PC-9 (cell line): Measurements from ENCODE around the gene PRXL2A. TPM values are rescaled to one million over a fixed set of nuclear protein-coding genes. Genes with fewer than 3 reads are reported as not detected.
A peak's percentile ranks its signal among the peaks of the same experiment; 100 is the strongest.

Experiments used
- BruUV-seq: library from RNA; stranded (reverse); fragments of 400-500 nt; replicated peaks from 2 replicates; lab custom pipeline; 2021; lab: Mats Ljungman, UMichigan
- CTCF ChIA-PET: fragments of 300-600 bp; sonication (Branson Sonifier 250); formaldehyde crosslinking; loops from one replicate; lab custom pipeline; 2022; ENCODE audit warnings: antibody characterized with exemption; lab: Charles Lee
- POLR2A ChIA-PET: fragments of 300-600 bp; sonication (Branson Sonifier 250); formaldehyde crosslinking; loops from one replicate; lab custom pipeline; 2022; ENCODE audit warnings: antibody characterized with exemption; ENCODE audit not compliant: unreplicated experiment; lab: Charles Lee
- DNase-seq, 2 experiments: peaks; one replicate each; pipeline versions ENCODE4 v3.0.0 to v3.0.0-alpha.2; 2015 to 2022; ENCODE audit warnings: mixed read lengths in 1 of 2
- H2AFZ ChIP-seq: fragments of 200-600 bp; sonication (generic); 2 replicates; pipeline ENCODE4 v1.8.1; 2017; ENCODE audit warnings: antibody characterized with exemption
- H3F3A ChIP-seq: fragments of 200-600 bp; sonication (generic); 2 replicates; pipeline ENCODE4 v1.8.1; 2017; ENCODE audit warnings: antibody characterized with exemption, mild to moderate bottlenecking, low read depth; ENCODE audit not compliant: insufficient read depth
- H3K27ac ChIP-seq: fragments of 200-600 bp; sonication (generic); 2 replicates; pipeline ENCODE4 v1.6.1; 2016; ENCODE audit warnings: mixed run types
- H3K27me3 ChIP-seq: fragments of 200-600 bp; sonication (generic); 2 replicates; pipeline ENCODE4 v1.6.1; 2016; ENCODE audit warnings: low read depth, mixed run types; ENCODE audit not compliant: insufficient read depth
- H3K36me3 ChIP-seq: fragments of 200-600 bp; sonication (generic); 2 replicates; pipeline ENCODE4 v1.6.1; 2016; ENCODE audit warnings: low read depth, mixed run types
- H3K4me1 ChIP-seq: fragments of 200-600 bp; sonication (generic); replicated peaks from 2 replicates; pipeline ENCODE4 v1.6.1; 2016; ENCODE audit warnings: mixed run types; ENCODE audit not compliant: insufficient read depth
- H3K4me2 ChIP-seq: fragments of 200-600 bp; sonication (generic); 2 replicates; pipeline ENCODE4 v1.6.1; 2017; ENCODE audit warnings: mixed run types
- H3K4me3 ChIP-seq: fragments of 200-600 bp; sonication (generic); 2 replicates; pipeline ENCODE4 v1.6.1; 2016; ENCODE audit warnings: mixed run types
- H3K79me2 ChIP-seq: fragments of 200-600 bp; sonication (generic); 2 replicates; pipeline ENCODE4 v1.6.1; 2017; ENCODE audit warnings: low read depth, mixed run types
- H3K9me2 ChIP-seq: fragments of 200-600 bp; sonication (generic); 2 replicates; pipeline ENCODE4 v1.8.1; 2017; ENCODE audit warnings: mild to moderate bottlenecking; ENCODE audit not compliant: insufficient read depth
- H3K9me3 ChIP-seq: fragments of 200-600 bp; sonication (generic); 2 replicates; pipeline ENCODE4 v1.8.1; 2016; ENCODE audit warnings: low read depth; ENCODE audit not compliant: insufficient read depth
- H4K20me1 ChIP-seq: fragments of 200-600 bp; sonication (generic); 2 replicates; pipeline ENCODE4 v1.8.1; 2017; ENCODE audit not compliant: insufficient read depth
- CTCF ChIP-seq: fragments of 200-600 bp; sonication (generic); conservative IDR thresholded peaks from 2 replicates; pipeline ENCODE4 v1.6.1; 2017; ENCODE audit warnings: mixed run types, antibody characterized with exemption, mild to moderate bottlenecking, moderate library complexity
- EZH2 ChIP-seq: fragments of 200-600 bp; sonication (generic); IDR thresholded peaks from 2 replicates; pipeline ENCODE4 v1.8.0; 2017; ENCODE audit warnings: antibody characterized with exemption, low read depth
- intact Hi-C: fragments of 100-400 bp; cut with micrococcal nuclease; formaldehyde crosslinking; loops from one replicate; pipeline ENCODE4 v1.10.0; 2022; ENCODE audit not compliant: unreplicated experiment
- total RNA-seq: library from RNA; stranded (reverse); gene quantifications from 2 replicates; pipeline ENCODE4 v1.2.3, GENCODE V29; 2021

The PRXL2A gene
- total RNA-seq, 1 experiment from 2014 or later = 88.7 TPM

GRCh38 chr10:80444646-80445319, 36.4 kb downstream of the PRXL2A start:
- H3K27ac ChIP-seq = no peak overlapping the region
- no peak overlapping the region for H3K4me3 ChIP-seq
- H3K9me2 ChIP-seq = no peaks in the 10 kb centered on the region
- no peaks in the 10 kb centered on the region for H3K27me3 ChIP-seq
- H3F3A ChIP-seq = peaks cover 15% of the 10 kb centered on the region; the same call in 1 of the 2 replicates
- CTCF ChIA-PET = interaction anchor here (0.6 to 4.5 kb wide), 10 partner anchors 8 to 92 kb away, joined by 3 to 46 read pairs (median 4); no protein-coding TSS in a partner anchor
- no peaks in the 10 kb centered on the region for H3K79me2 ChIP-seq
- BruUV-seq = no TSS peak
- peak; percentile 48 to 60 for DNase-seq
- TF ChIP-seq EZH2 (no peak), CTCF (peak; percentile 73)
- POLR2A ChIA-PET = interaction anchor here (0.6 to 1.0 kb wide), 3 partner anchors 16 to 61 kb away, joined by 3 to 5 read pairs (median 4); no protein-coding TSS in a partner anchor
- intact Hi-C loops = loop anchor here (1.0 to 5.0 kb wide), 7 partner anchors 61 to 253 kb away; no protein-coding TSS in a partner anchor
- no peaks in the 10 kb centered on the region for H3K36me3 ChIP-seq
- no peaks in the 10 kb centered on the region for H4K20me1 ChIP-seq
- H2AFZ ChIP-seq = no peak overlapping the region
- no peaks in the 10 kb centered on the region for H3K9me3 ChIP-seq
- peak overlapping the region; percentile 10; the same call in 1 of the 2 replicates for H3K4me2 ChIP-seq
- H3K4me1 ChIP-seq = peaks cover 23% of the 10 kb centered on the region

- no peak overlapping the region for H3K4me2 ChIP-seq
- H3K27me3 ChIP-seq = no peaks in the 10 kb centered on the region
- H3F3A ChIP-seq = peaks cover 25% of the 10 kb centered on the region; the same call in 1 of the 2 replicates
- TF ChIP-seq EZH2 (no peak), CTCF (no peak)
- no peak overlapping the region for H3K27ac ChIP-seq
- no peak overlapping the region for H2AFZ ChIP-seq
- H3K9me2 ChIP-seq = no peaks in the 10 kb centered on the region
- H4K20me1 ChIP-seq = no peaks in the 10 kb centered on the region
- no TSS peak for BruUV-seq
- peaks cover 26% of the 10 kb centered on the region for H3K4me1 ChIP-seq
- peaks cover 11% of the 10 kb centered on the region; the same call in 1 of the 2 replicates for H3K79me2 ChIP-seq
- CTCF ChIA-PET = no interaction called here
- DNase-seq = no peak
- H3K36me3 ChIP-seq = no peaks in the 10 kb centered on the region
- POLR2A ChIA-PET = no interaction called here
- intact Hi-C loops = no loop called here
- no peak overlapping the region for H3K4me3 ChIP-seq
- 0 out of 2 replicates have a peak, but pooled peaks cover 3% of the 10 kb centered on the region for H3K9me3 ChIP-seq
These were observed 39.3 kb downstream of the PRXL2A start for GRCh38 chr10:80447436-80448190.

GRCh38 chr10:80448209-80448942, 40.0 kb downstream of the PRXL2A start:
- Histone ChIP-seq H3K9me2 (no peaks in the 10 kb centered on the region), H4K20me1 (no peaks in the 10 kb centered on the region), H3F3A (peaks cover 29% of the 10 kb centered on the region; the same call in 1 of the 2 replicates), H3K27ac (no peak overlapping the region), H3K9me3 (0 out of 2 replicates have a peak, but pooled peaks cover 3% of the 10 kb centered on the region), H3K79me2 (peaks cover 17% of the 10 kb centered on the region), H2AFZ (no peak overlapping the region), H3K36me3 (no peaks in the 10 kb centered on the region), H3K27me3 (no peaks in the 10 kb centered on the region), H3K4me1 (peaks cover 27% of the 10 kb centered on the region), H3K4me3 (no peak overlapping the region), H3K4me2 (no peak overlapping the region)
- no peak for DNase-seq
- ChIA-PET POLR2A (interaction anchor here (0.7 kb wide), 1 partner anchor 40 kb away, joined by 6 read pairs; the partner anchor contains the start of gene PRXL2A), CTCF (interaction anchor here (0.6 kb wide), 1 partner anchor 75 kb away, joined by 7 read pairs; no protein-coding TSS in a partner anchor)
- BruUV-seq = no TSS peak
- intact Hi-C loops = no loop called here
- TF ChIP-seq CTCF (no peak), EZH2 (no peak)
